HFFc6 (cell line): ENCODE results near the gene LRP1B. TPM values are rescaled to one million over a fixed set of nuclear protein-coding genes. Genes with fewer than 3 reads are reported as not detected.

ENCODE experiments used
- DNase-seq: peaks from one replicate; pipeline ENCODE4 v3.0.0-alpha.2; 2018
- H3K27ac Mint-ChIP-seq: 2 replicates; pipeline ENCODE4 v1.8.0; 2020; ENCODE audit warnings: mild to moderate bottlenecking, mixed read lengths
- H3K27me3 Mint-ChIP-seq: 2 replicates; pipeline ENCODE4 v1.8.0; 2021; ENCODE audit warnings: mild to moderate bottlenecking, moderate library complexity, mixed read lengths; ENCODE audit not compliant: insufficient read depth
- H3K36me3 Mint-ChIP-seq: 2 replicates; pipeline ENCODE4 v1.8.0; 2021; ENCODE audit warnings: low read depth, mixed read lengths
- H3K4me1 Mint-ChIP-seq: 2 replicates; pipeline ENCODE4 v1.8.0; 2020; ENCODE audit warnings: low read depth, mixed read lengths
- H3K4me3 Mint-ChIP-seq: 2 replicates; pipeline ENCODE4 v1.8.0; 2020; ENCODE audit warnings: mild to moderate bottlenecking, moderate library complexity, mixed read lengths
- H3K9me3 Mint-ChIP-seq: 2 replicates; pipeline ENCODE4 v1.8.0; 2020; ENCODE audit warnings: mild to moderate bottlenecking, mixed read lengths
- CTCF ChIP-seq: fragments of 200-600 bp; sonication (generic); IDR thresholded peaks from 2 replicates; pipeline ENCODE4 v1.5.0; 2021; ENCODE audit warnings: antibody characterized with exemption, mild to moderate bottlenecking
- total RNA-seq, 6 experiments: library from RNA; stranded (reverse); fragmentation: NEBNext Ultra II Directional; extraction: Animal tissue kit (Norgen Biotek cat#: 25700); gene quantifications; 2 replicates in 1 of 6; 3 replicates in 5 of 6; pipeline ENCODE4 v1.2.3, GENCODE V29; 2021

LRP1B gene
- total RNA-seq, 6 experiments from 2014 or later = not detected

DNA sequence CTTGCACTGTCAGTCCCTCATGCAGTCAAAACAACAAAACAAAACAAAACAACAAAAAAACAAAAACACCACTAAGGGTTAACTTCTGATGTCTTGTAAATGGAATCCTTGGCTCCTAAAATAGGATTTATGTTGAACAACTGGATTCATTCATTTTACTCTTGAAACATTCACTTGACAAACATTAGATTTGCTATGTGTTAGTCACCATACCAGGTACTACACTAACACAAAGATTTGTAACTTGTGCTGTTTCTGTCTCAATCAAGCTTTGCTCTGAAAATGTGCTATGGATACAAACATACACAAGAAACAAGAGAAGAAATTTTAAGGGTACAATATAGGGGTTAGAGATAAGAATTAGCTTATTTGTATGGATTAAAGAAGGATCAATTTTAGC lies 812.8 kb downstream of the LRP1B start:
- TF ChIP-seq CTCF = no peak
- no peak overlapping the region for H3K27ac Mint-ChIP-seq
- 0 out of 2 replicates have a peak, but pooled peaks cover 3% of the 10 kb centered on the region for H3K36me3 Mint-ChIP-seq
- DNase-seq = no peak
- H3K4me3 Mint-ChIP-seq = no peak overlapping the region
- no peaks in the 10 kb centered on the region for H3K4me1 Mint-ChIP-seq
- no peaks in the 10 kb centered on the region for H3K27me3 Mint-ChIP-seq
- peaks cover 13% of the 10 kb centered on the region for H3K9me3 Mint-ChIP-seq

GRCh38 chr2:141316606-141317005 lies 814.2 kb downstream of the LRP1B start:
- no peaks in the 10 kb centered on the region for H3K27me3 Mint-ChIP-seq
- no peak overlapping the region for H3K4me3 Mint-ChIP-seq
- H3K9me3 Mint-ChIP-seq = peaks cover 13% of the 10 kb centered on the region
- TF ChIP-seq CTCF = no peak
- no peak for DNase-seq
- 0 out of 2 replicates have a peak, but pooled peaks cover 3% of the 10 kb centered on the region for H3K36me3 Mint-ChIP-seq
- no peak overlapping the region for H3K27ac Mint-ChIP-seq
- no peaks in the 10 kb centered on the region for H3K4me1 Mint-ChIP-seq

- H3K36me3 Mint-ChIP-seq = 0 out of 2 replicates have a peak, but pooled peaks cover 3% of the 10 kb centered on the region
- no peak overlapping the region for H3K27ac Mint-ChIP-seq
- DNase-seq = no peak
- TF ChIP-seq CTCF = no peak
- H3K9me3 Mint-ChIP-seq = peaks cover 13% of the 10 kb centered on the region
- no peak overlapping the region for H3K4me3 Mint-ChIP-seq
- no peaks in the 10 kb centered on the region for H3K4me1 Mint-ChIP-seq
- no peaks in the 10 kb centered on the region for H3K27me3 Mint-ChIP-seq
Observed at GRCh38 chr2:141316103-141316502, 814.7 kb downstream of the LRP1B start.

DNA sequence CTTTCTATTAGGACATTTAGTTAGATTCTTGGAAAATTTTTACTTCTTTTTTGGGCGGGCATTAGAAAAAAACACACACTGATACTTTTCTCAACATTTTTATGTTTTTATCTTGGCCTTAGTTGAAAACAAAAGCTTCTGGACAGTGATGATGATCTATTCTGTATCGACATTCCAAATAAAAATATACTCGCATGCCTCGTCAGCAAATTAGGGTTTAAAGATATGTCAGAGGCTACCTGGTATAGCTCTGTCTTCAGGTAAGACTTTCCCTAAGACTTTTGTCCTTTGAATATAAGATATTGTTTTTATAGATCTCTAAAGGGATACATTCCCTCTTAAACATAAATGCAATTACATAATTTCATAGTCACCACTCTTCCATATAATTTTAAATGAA lies 816.8 kb downstream of the LRP1B start:
- peaks cover 17% of the 10 kb centered on the region for H3K9me3 Mint-ChIP-seq
- H3K27ac Mint-ChIP-seq = no peak overlapping the region
- H3K4me1 Mint-ChIP-seq = no peaks in the 10 kb centered on the region
- no peaks in the 10 kb centered on the region for H3K27me3 Mint-ChIP-seq
- no peak for TF ChIP-seq CTCF
- no peak for DNase-seq
- H3K36me3 Mint-ChIP-seq = 0 out of 2 replicates have a peak, but pooled peaks cover 3% of the 10 kb centered on the region
- H3K4me3 Mint-ChIP-seq = no peak overlapping the region

- Mint-ChIP-seq H3K4me3 (no peak overlapping the region), H3K9me3 (peaks cover 29% of the 10 kb centered on the region), H3K36me3 (no peaks in the 10 kb centered on the region), H3K27ac (no peak overlapping the region), H3K27me3 (no peaks in the 10 kb centered on the region), H3K4me1 (no peaks in the 10 kb centered on the region)
- TF ChIP-seq CTCF = no peak
- no peak for DNase-seq
Observed at GRCh38 chr2:141311430-141311829, 819.4 kb downstream of the LRP1B start.

- H3K9me3 Mint-ChIP-seq = peaks cover 42% of the 10 kb centered on the region
- H3K4me3 Mint-ChIP-seq = no peak overlapping the region
- DNase-seq = no peak
- no peaks in the 10 kb centered on the region for H3K4me1 Mint-ChIP-seq
- TF ChIP-seq CTCF = no peak
- no peak overlapping the region for H3K27ac Mint-ChIP-seq
- no peaks in the 10 kb centered on the region for H3K27me3 Mint-ChIP-seq
- no peaks in the 10 kb centered on the region for H3K36me3 Mint-ChIP-seq
Observed at GRCh38 chr2:141306368-141306767, 824.4 kb downstream of the LRP1B start.
